Esophagus squamous epithelium (tissue), 5 donors: ENCODE data around the gene DISP2. TPM values are rescaled to one million over a fixed set of nuclear protein-coding genes. Genes with fewer than 3 reads are reported as not detected.

ENCODE experiments used
- DNase-seq: peaks from one replicate; lab custom pipeline; 2025; lab: John Stamatoyannopoulos, UW
- H3K27ac ChIP-seq, 4 donors: fragments of 200-600 bp; sonication (generic); one replicate each; pipeline ENCODE4 v1.5.1; 2016 to 2019; ENCODE audit warnings: mild to moderate bottlenecking in 1 of 4
- H3K27me3 ChIP-seq, 4 donors: fragments of 200-600 bp; sonication (generic); 1 replicate in 3 of 4; 2 replicates in 1 of 4; pipeline versions ENCODE4 v1.5.1 to v1.6.0; 2017 to 2021; ENCODE audit warnings: antibody characterized with exemption in 1 of 4
- H3K36me3 ChIP-seq, 3 donors: fragments of 200-600 bp; sonication (generic); one replicate each; pipeline ENCODE4 v1.5.1; 2016 to 2019
- H3K4me1 ChIP-seq, 3 donors: fragments of 200-600 bp; sonication (generic); one replicate each; pipeline ENCODE4 v1.5.1; 2017 to 2019
- H3K4me3 ChIP-seq, 4 donors: fragments of 200-600 bp; sonication (generic); 1 replicate in 3 of 4; 2 replicates in 1 of 4; pipeline ENCODE4 v1.5.1; 2016 to 2019; ENCODE audit warnings: mild to moderate bottlenecking in 2 of 4, moderate library complexity in 1 of 4
- H3K9me3 ChIP-seq, 3 donors: fragments of 200-600 bp; sonication (generic); one replicate each; pipeline ENCODE4 v1.5.1; 2016 to 2019
- POLR2A ChIP-seq, 4 donors: fragments of 450-650 bp; IDR thresholded peaks; one replicate each; pipeline ENCODE4 v1.6.1; 2017; ENCODE audit warnings: antibody characterized with exemption in 4 of 4, mild to moderate bottlenecking in 4 of 4, moderate library complexity in 3 of 4
- WGBS, 2 donors: methylation state at CpG; one replicate each; pipeline ENCODE4 v1.1.5; 2018; 5-methylcytosine and 5-hydroxymethylcytosine counted together
- intact Hi-C: fragments of 100-400 bp; cut with DNase I; formaldehyde crosslinking; loops from one replicate; pipeline ENCODE4 v1.15.0; 2022
- total RNA-seq, 4 donors: library from RNA; depleted of rRNA; stranded (reverse); fragments of >200 nt; gene quantifications; one replicate each; pipeline ENCODE4 v1.1.0, GENCODE V29; 2016
- TF ChIP-seq, protein P1 (sequence below), 6 experiments: fragments of 450-650 bp in 4 of 6; fragments of 200-600 bp in 2 of 6; sonication (generic) in 2 of 6; IDR thresholded peaks; one replicate each; pipeline ENCODE4 v1.5.1; 2016 to 2019; ENCODE audit warnings: antibody characterized with exemption in 6 of 6, mild to moderate bottlenecking in 4 of 6, moderate library complexity in 4 of 6
- donor health status: DM: yes; HTN: yes; CAD: no.

DISP2 gene
- total RNA-seq, 4 donors from 2014 or later, result under 0.01 TPM; not detected in 2

DNA sequence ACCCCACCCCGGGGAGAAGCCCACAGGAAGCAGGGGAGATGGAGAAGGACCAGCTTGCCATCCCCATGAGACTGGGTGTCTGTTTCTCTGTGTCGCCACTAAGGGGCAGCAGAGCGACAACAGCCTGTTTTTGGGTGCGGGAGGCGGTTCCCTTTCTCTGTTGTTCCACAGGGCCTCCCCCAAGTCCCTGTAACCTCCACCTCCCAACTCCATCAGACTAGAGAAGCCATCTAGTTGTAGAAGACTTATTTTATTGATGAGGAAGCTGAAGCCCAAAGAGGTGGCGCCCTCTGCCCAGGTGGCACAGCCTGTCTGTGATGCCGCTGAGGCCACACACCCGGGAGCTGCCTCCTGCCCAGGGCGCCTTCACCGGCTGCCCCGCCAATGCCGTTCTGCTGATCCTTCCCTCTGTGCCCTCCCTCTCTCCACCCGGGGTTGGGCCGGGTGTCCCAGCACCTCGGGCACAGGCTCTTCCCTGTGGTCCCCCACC, 13.3 kb upstream of the DISP2 start:
- WGBS, 2 donors, result 0% methylated on average over 1 to 2 of the region's 15 CpGs
- H3K27ac ChIP-seq, result peak overlapping the region in 3 of 4 donors; percentile 59 to 95 (median 95)
- intact Hi-C loops, result no loop called here
- no peak for DNase-seq
- H3K4me1 ChIP-seq, result peaks cover 45 to 96% (median 47%) of the 10 kb centered on the region in 3 donors
- H3K4me3 ChIP-seq, result no peak overlapping the region
- H3K27me3 ChIP-seq, result no peaks in the 10 kb centered on the region
- H3K36me3 ChIP-seq, result no peaks in the 10 kb centered on the region
- H3K9me3 ChIP-seq, result no peaks in the 10 kb centered on the region
- TF ChIP-seq POLR2A (IDR thresholded peaks at IDR 0.05), result no peak
- TF ChIP-seq, protein P1, sequence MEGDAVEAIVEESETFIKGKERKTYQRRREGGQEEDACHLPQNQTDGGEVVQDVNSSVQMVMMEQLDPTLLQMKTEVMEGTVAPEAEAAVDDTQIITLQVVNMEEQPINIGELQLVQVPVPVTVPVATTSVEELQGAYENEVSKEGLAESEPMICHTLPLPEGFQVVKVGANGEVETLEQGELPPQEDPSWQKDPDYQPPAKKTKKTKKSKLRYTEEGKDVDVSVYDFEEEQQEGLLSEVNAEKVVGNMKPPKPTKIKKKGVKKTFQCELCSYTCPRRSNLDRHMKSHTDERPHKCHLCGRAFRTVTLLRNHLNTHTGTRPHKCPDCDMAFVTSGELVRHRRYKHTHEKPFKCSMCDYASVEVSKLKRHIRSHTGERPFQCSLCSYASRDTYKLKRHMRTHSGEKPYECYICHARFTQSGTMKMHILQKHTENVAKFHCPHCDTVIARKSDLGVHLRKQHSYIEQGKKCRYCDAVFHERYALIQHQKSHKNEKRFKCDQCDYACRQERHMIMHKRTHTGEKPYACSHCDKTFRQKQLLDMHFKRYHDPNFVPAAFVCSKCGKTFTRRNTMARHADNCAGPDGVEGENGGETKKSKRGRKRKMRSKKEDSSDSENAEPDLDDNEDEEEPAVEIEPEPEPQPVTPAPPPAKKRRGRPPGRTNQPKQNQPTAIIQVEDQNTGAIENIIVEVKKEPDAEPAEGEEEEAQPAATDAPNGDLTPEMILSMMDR (IDR thresholded peaks at IDR 0.05), result peak; percentile 65 to 82 (median 75)

- no peak overlapping the region for H3K4me3 ChIP-seq
- TF ChIP-seq, protein P1 (IDR thresholded peaks at IDR 0.05), result no peak
- TF ChIP-seq POLR2A (IDR thresholded peaks at IDR 0.05), result no peak
- H3K27ac ChIP-seq, result peak overlapping the region in 3 of 4 donors; percentile 59 to 95 (median 83)
- no peaks in the 10 kb centered on the region for H3K36me3 ChIP-seq
- H3K4me1 ChIP-seq, result peaks cover 38 to 89% (median 41%) of the 10 kb centered on the region in 3 donors
- intact Hi-C loops, result no loop called here
- H3K27me3 ChIP-seq, result no peaks in the 10 kb centered on the region
- no peak for DNase-seq
- no peaks in the 10 kb centered on the region for H3K9me3 ChIP-seq
- 75% methylated on average over 2 of the region's 10 CpGs for WGBS, 2 donors
Observed at GRCh38 chr15:40345225-40345866, 12.7 kb upstream of the DISP2 start.

DNA sequence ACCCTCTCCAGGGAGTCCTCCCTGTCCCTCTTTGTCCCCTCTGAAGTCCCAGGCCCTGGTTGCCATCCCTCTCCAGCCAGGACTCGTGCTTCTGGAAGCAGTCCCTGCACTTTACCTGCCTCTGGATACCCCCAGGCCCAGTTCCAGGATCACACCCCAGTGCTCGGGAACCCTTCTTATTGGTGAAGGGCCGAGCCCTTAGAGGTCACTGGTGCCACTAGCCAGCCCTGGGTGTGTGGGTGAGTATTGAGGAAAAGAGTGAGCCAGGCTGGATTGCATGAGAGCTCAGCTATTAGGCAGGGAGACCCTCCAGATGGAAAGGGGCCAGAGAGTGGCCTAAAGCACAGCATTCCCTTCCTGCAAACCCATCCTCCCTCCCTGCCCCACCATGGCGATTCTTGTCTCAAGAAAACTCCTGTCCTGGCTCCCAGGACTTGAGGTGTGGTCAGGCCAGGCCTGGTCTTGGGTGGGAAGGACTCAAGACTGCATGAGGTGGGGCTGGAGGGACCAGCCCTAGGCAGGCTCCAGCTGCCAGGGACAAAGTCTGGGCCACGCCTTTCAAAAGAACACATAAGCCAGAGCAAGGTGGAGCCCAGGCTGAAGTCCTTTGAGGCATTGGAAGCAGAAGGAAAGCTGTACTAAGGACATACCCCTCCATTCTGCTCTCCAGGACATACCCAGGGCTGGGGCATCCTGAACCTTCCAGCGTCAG, 12.0 kb upstream of the DISP2 start:
- DNase-seq, result no peak
- intact Hi-C loops, result no loop called here
- Histone ChIP-seq H3K27me3 (no peaks in the 10 kb centered on the region), H3K27ac (peak overlapping the region in 3 of 4 donors; percentile 59 to 95 (median 83)), H3K9me3 (no peaks in the 10 kb centered on the region), H3K4me3 (no peak overlapping the region), H3K36me3 (no peaks in the 10 kb centered on the region), H3K4me1 (peaks cover 33 to 82% (median 34%) of the 10 kb centered on the region in 3 donors)
- TF ChIP-seq POLR2A (IDR thresholded peaks at IDR 0.05), result no peak
- TF ChIP-seq, protein P1 (IDR thresholded peaks at IDR 0.05), result no peak
- WGBS, 2 donors, result 74% methylated on average over 2 of the region's 6 CpGs; no CpG with 5 or more reads in 1 of the 2 donors

GRCh38 chr15:40346579-40347558, 11.2 kb upstream of the DISP2 start:
- 81 to 84% methylated on average over 9 to 10 of the region's 15 CpGs for WGBS, 2 donors
- no peaks in the 10 kb centered on the region for H3K36me3 ChIP-seq
- H3K4me3 ChIP-seq, result no peak overlapping the region
- H3K9me3 ChIP-seq, result no peaks in the 10 kb centered on the region
- DNase-seq, result no peak
- no peak for TF ChIP-seq POLR2A (IDR thresholded peaks at IDR 0.05)
- TF ChIP-seq, protein P1 (IDR thresholded peaks at IDR 0.05), result no peak
- intact Hi-C loops, result no loop called here
- peak overlapping the region in 3 of 4 donors; percentile 59 to 95 (median 83) for H3K27ac ChIP-seq
- H3K4me1 ChIP-seq, result peaks cover 27 to 74% (median 29%) of the 10 kb centered on the region in 3 donors
- H3K27me3 ChIP-seq, result no peaks in the 10 kb centered on the region
